ENCODE measurements around the gene PTPRE.

PTPRE gene

GRCh38 chr10:127940866-127941640 lies 34.1 kb downstream of the PTPRE start:
- Histone ChIP-seq H3K27me3 (ENCODE audit: insufficient read depth, poor library complexity, severe bottlenecking) (no peaks in the 10 kb centered on the region), H3K4me3 (ENCODE audit: severe bottlenecking) (no peak overlapping the region), H3K27ac (ENCODE audit: poor library complexity, severe bottlenecking) (no peak overlapping the region), H3K4me1 (ENCODE audit: insufficient read depth, poor library complexity, severe bottlenecking) (peaks cover 23% of the 10 kb centered on the region), H3K36me3 (ENCODE audit: low read depth) (no peaks in the 10 kb centered on the region), H3K9me3 (ENCODE audit: severe bottlenecking) (no peaks in the 10 kb centered on the region)
- no peak for DNase-seq (ENCODE audit: low spot score)
- no peak for TF ChIP-seq CTCF (IDR thresholded peaks at IDR 0.05; ENCODE audit: poor library complexity, severe bottlenecking)
- ATAC-seq (ENCODE audit: low read depth), result no peak

- DNase-seq (ENCODE audit: low spot score), result no peak
- H3K36me3 ChIP-seq (ENCODE audit: low read depth), result no peaks in the 10 kb centered on the region
- no peak overlapping the region for H3K27ac ChIP-seq (ENCODE audit: poor library complexity, severe bottlenecking)
- H3K4me3 ChIP-seq (ENCODE audit: severe bottlenecking), result no peak overlapping the region
- no peaks in the 10 kb centered on the region for H3K9me3 ChIP-seq (ENCODE audit: severe bottlenecking)
- TF ChIP-seq CTCF (IDR thresholded peaks at IDR 0.05; ENCODE audit: poor library complexity, severe bottlenecking), result no peak
- peaks cover 22% of the 10 kb centered on the region for H3K4me1 ChIP-seq (ENCODE audit: insufficient read depth, poor library complexity, severe bottlenecking)
- ATAC-seq (ENCODE audit: low read depth), result no peak
- H3K27me3 ChIP-seq (ENCODE audit: insufficient read depth, poor library complexity, severe bottlenecking), result no peaks in the 10 kb centered on the region
These were observed 35.9 kb downstream of the PTPRE start for GRCh38 chr10:127942811-127943210.

GRCh38 chr10:127943336-127943910 lies 36.5 kb downstream of the PTPRE start:
- no peak for TF ChIP-seq CTCF (IDR thresholded peaks at IDR 0.05; ENCODE audit: poor library complexity, severe bottlenecking)
- Histone ChIP-seq H3K27ac (ENCODE audit: poor library complexity, severe bottlenecking) (no peak overlapping the region), H3K27me3 (ENCODE audit: insufficient read depth, poor library complexity, severe bottlenecking) (no peaks in the 10 kb centered on the region), H3K36me3 (ENCODE audit: low read depth) (no peaks in the 10 kb centered on the region), H3K4me1 (ENCODE audit: insufficient read depth, poor library complexity, severe bottlenecking) (peaks cover 24% of the 10 kb centered on the region), H3K9me3 (ENCODE audit: severe bottlenecking) (no peaks in the 10 kb centered on the region), H3K4me3 (ENCODE audit: severe bottlenecking) (no peak overlapping the region)
- ATAC-seq (ENCODE audit: low read depth) (no peak), DNase-seq (ENCODE audit: low spot score) (no peak)

GRCh38 chr10:127944256-127944655 lies 37.4 kb downstream of the PTPRE start:
- Histone ChIP-seq H3K4me1 (ENCODE audit: insufficient read depth, poor library complexity, severe bottlenecking) (peaks cover 33% of the 10 kb centered on the region), H3K4me3 (ENCODE audit: severe bottlenecking) (no peak overlapping the region), H3K36me3 (ENCODE audit: low read depth) (no peaks in the 10 kb centered on the region), H3K9me3 (ENCODE audit: severe bottlenecking) (no peaks in the 10 kb centered on the region), H3K27me3 (ENCODE audit: insufficient read depth, poor library complexity, severe bottlenecking) (no peaks in the 10 kb centered on the region), H3K27ac (ENCODE audit: poor library complexity, severe bottlenecking) (peak overlapping the region; percentile 64)
- DNase-seq (ENCODE audit: low spot score), result no peak
- TF ChIP-seq CTCF (IDR thresholded peaks at IDR 0.05; ENCODE audit: poor library complexity, severe bottlenecking), result no peak
- no peak for ATAC-seq (ENCODE audit: low read depth)

- no peaks in the 10 kb centered on the region for H3K27me3 ChIP-seq (ENCODE audit: insufficient read depth, poor library complexity, severe bottlenecking)
- H3K4me1 ChIP-seq (ENCODE audit: insufficient read depth, poor library complexity, severe bottlenecking), result peaks cover 34% of the 10 kb centered on the region
- no peaks in the 10 kb centered on the region for H3K36me3 ChIP-seq (ENCODE audit: low read depth)
- no peak overlapping the region for H3K4me3 ChIP-seq (ENCODE audit: severe bottlenecking)
- no peak for TF ChIP-seq CTCF (IDR thresholded peaks at IDR 0.05; ENCODE audit: poor library complexity, severe bottlenecking)
- ATAC-seq (ENCODE audit: low read depth) (peak; percentile 89), DNase-seq (ENCODE audit: low spot score) (peak; percentile 79)
- peak overlapping the region; percentile 64 for H3K27ac ChIP-seq (ENCODE audit: poor library complexity, severe bottlenecking)
- H3K9me3 ChIP-seq (ENCODE audit: severe bottlenecking), result no peaks in the 10 kb centered on the region
These were observed 38.4 kb downstream of the PTPRE start for GRCh38 chr10:127945341-127945758.
